Body of pancreas (tissue), 4 donors: Measurements from ENCODE around the gene WWOX. TPM values are rescaled to one million over a fixed set of nuclear protein-coding genes. Genes with fewer than 3 reads are reported as not detected.

Experiments
- ATAC-seq: fragments of 150-250 bp; one replicate; pipeline ENCODE4 v1.9.1; 2016
- DNase-seq, 4 donors: peaks; one replicate each; pipeline ENCODE4 v3.0.0-alpha.2; 2019
- H3K27ac ChIP-seq, 4 donors: fragments of 200-600 bp; sonication (generic); 1 replicate in 3 of 4; 2 replicates in 1 of 4; pipeline versions ENCODE4 v1.5.1 to v1.6.1; 2016 to 2019; ENCODE audit warnings: mild to moderate bottlenecking in 1 of 4, mixed read lengths in 1 of 4, moderate library complexity in 1 of 4
- H3K27me3 ChIP-seq, 2 donors: fragments of 200-600 bp; sonication (generic); one replicate each; pipeline ENCODE4 v1.6.0; 2016; ENCODE audit warnings: mild to moderate bottlenecking in 1 of 2
- H3K36me3 ChIP-seq, 2 donors: fragments of 200-600 bp; sonication (generic); replicated peaks in 1 of 2; 2 replicates each; pipeline ENCODE4 v1.5.1; 2016; ENCODE audit warnings: low read depth in 2 of 2; ENCODE audit not compliant: insufficient read depth in 1 of 2
- H3K4me1 ChIP-seq: fragments of 200-600 bp; sonication (generic); one replicate; pipeline ENCODE4 v1.6.0; 2016
- H3K4me3 ChIP-seq, 2 donors: fragments of 200-600 bp; sonication (generic); 1 replicate in 1 of 2; 2 replicates in 1 of 2; pipeline ENCODE4 v1.5.1; 2016 to 2019
- H3K9me3 ChIP-seq, 3 donors: fragments of 200-600 bp; sonication (generic); 1 replicate in 2 of 3; 2 replicates in 1 of 3; pipeline ENCODE4 v1.5.1; 2016
- CTCF ChIP-seq, 7 experiments: fragments of 450-650 bp in 4 of 7; fragments of 200-600 bp in 3 of 7; sonication (generic) in 3 of 7; IDR thresholded peaks; one replicate each; pipeline ENCODE4 v1.5.1; 2016 to 2019; ENCODE audit warnings: antibody characterized with exemption in 7 of 7
- POLR2A ChIP-seq, 3 donors: fragments of 450-650 bp; IDR thresholded peaks; one replicate each; pipeline ENCODE4 v1.6.1; 2016; ENCODE audit warnings: antibody characterized with exemption in 3 of 3, mild to moderate bottlenecking in 2 of 3
- WGBS, 2 donors: methylation state at CpG; one replicate each; pipeline ENCODE4 v1.1.5; 2017; 5-methylcytosine and 5-hydroxymethylcytosine counted together
- intact Hi-C: fragments of 100-400 bp; cut with DNase I; formaldehyde crosslinking; loops from one replicate; pipeline ENCODE4 v1.15.1; 2023
- total RNA-seq, 2 donors: library from RNA; depleted of rRNA; stranded (reverse); fragments of >200 nt; gene quantifications; one replicate each; pipeline ENCODE4 v1.1.0, GENCODE V29; 2016

WWOX gene
- total RNA-seq, 2 donors from 2014 or later, result 52.7 to 67.2 TPM

GRCh38 chr16:79159261-79160049 is 1060.0 kb downstream of the WWOX start:
- no peak overlapping the region for H3K27ac ChIP-seq
- DNase-seq (no peak), ATAC-seq (no peak)
- intact Hi-C loops, result no loop called here
- no peaks in the 10 kb centered on the region for H3K9me3 ChIP-seq
- no peaks in the 10 kb centered on the region for H3K36me3 ChIP-seq
- WGBS, 2 donors, result 90 to 91% methylated on average over 12 to 13 of the region's 13 CpGs
- no peak overlapping the region for H3K4me3 ChIP-seq
- H3K27me3 ChIP-seq, result no peaks in the 10 kb centered on the region
- TF ChIP-seq POLR2A (IDR thresholded peaks at IDR 0.05) (no peak), CTCF (IDR thresholded peaks at IDR 0.05) (no peak)
- no peaks in the 10 kb centered on the region for H3K4me1 ChIP-seq

- intact Hi-C loops, result no loop called here
- H3K9me3 ChIP-seq, result no peaks in the 10 kb centered on the region
- no peaks in the 10 kb centered on the region for H3K36me3 ChIP-seq
- TF ChIP-seq POLR2A (IDR thresholded peaks at IDR 0.05) (no peak), CTCF (IDR thresholded peaks at IDR 0.05) (no peak)
- no peak for ATAC-seq
- WGBS, 2 donors, result 77 to 85% methylated on average over 3 of the region's 3 CpGs
- no peaks in the 10 kb centered on the region for H3K4me1 ChIP-seq
- H3K4me3 ChIP-seq, result no peak overlapping the region
- DNase-seq, result no peak
- H3K27ac ChIP-seq, result no peak overlapping the region
- no peaks in the 10 kb centered on the region for H3K27me3 ChIP-seq
Observed at GRCh38 chr16:79162977-79163376, 1063.5 kb downstream of the WWOX start.

GRCh38 chr16:79163691-79164387 is 1064.4 kb downstream of the WWOX start:
- intact Hi-C loops, result no loop called here
- Histone ChIP-seq H3K36me3 (no peaks in the 10 kb centered on the region), H3K27ac (no peak overlapping the region), H3K9me3 (no peaks in the 10 kb centered on the region), H3K4me1 (no peaks in the 10 kb centered on the region), H3K27me3 (no peaks in the 10 kb centered on the region), H3K4me3 (no peak overlapping the region)
- TF ChIP-seq POLR2A (IDR thresholded peaks at IDR 0.05), result no peak
- TF ChIP-seq CTCF (IDR thresholded peaks at IDR 0.05), result no peak
- DNase-seq (no peak), ATAC-seq (no peak)
- 70 to 82% methylated on average over 13 of the region's 13 CpGs for WGBS, 2 donors

GRCh38 chr16:79164388-79164995 is 1065.0 kb downstream of the WWOX start:
- no peaks in the 10 kb centered on the region for H3K9me3 ChIP-seq
- H3K27me3 ChIP-seq, result no peaks in the 10 kb centered on the region
- no peaks in the 10 kb centered on the region for H3K4me1 ChIP-seq
- WGBS, 2 donors, result 72 to 79% methylated on average over 10 of the region's 10 CpGs
- TF ChIP-seq POLR2A (IDR thresholded peaks at IDR 0.05) (no peak), CTCF (IDR thresholded peaks at IDR 0.05) (no peak)
- intact Hi-C loops, result no loop called here
- no peak overlapping the region for H3K27ac ChIP-seq
- no peaks in the 10 kb centered on the region for H3K36me3 ChIP-seq
- no peak for ATAC-seq
- no peak overlapping the region for H3K4me3 ChIP-seq
- DNase-seq, result no peak
